OCI-LY3 (cell line): ENCODE results near the gene CHMP6.

ENCODE experiments used
- H2AFZ ChIP-seq: fragments of 200-600, 300-600 bp; shearing (Covaris generic); 2 replicates; pipeline ENCODE4 v1.6.0; 2014; ENCODE audit warnings: antibody characterized with exemption, low read depth, low read length
- H3K27ac ChIP-seq: fragments of 200-600, 300-600 bp; sonication (generic); 2 replicates; pipeline ENCODE4 v1.5.1; 2014; ENCODE audit warnings: mild to moderate bottlenecking, low read length, moderate library complexity, mixed read lengths
- H3K27me3 ChIP-seq: fragments of 200-600, 300-600 bp; sonication (generic); 2 replicates; pipeline ENCODE4 v1.6.1; 2014; ENCODE audit warnings: low read depth, low read length, mixed read lengths
- H3K36me3 ChIP-seq: fragments of 200-600, 300-600 bp; sonication (generic); replicated peaks from 2 replicates; pipeline ENCODE3; 2014; ENCODE audit warnings: low read depth, low read length, mixed read lengths
- H3K4me1 ChIP-seq: fragments of 300-600, 200-600 bp; sonication (generic); 2 replicates; pipeline ENCODE4 v1.6.1; 2014; ENCODE audit warnings: low read length, mixed read lengths
- H3K4me2 ChIP-seq: fragments of 200-600, 300-600 bp; sonication (generic); 2 replicates; pipeline ENCODE4 v1.6.1; 2014; ENCODE audit warnings: low read length, mixed read lengths
- H3K4me3 ChIP-seq: fragments of 300-600, 200-600 bp; sonication (generic); 2 replicates; pipeline ENCODE4 v1.5.1; 2014; ENCODE audit warnings: antibody characterized with exemption, mild to moderate bottlenecking, low read length, moderate library complexity
- H3K79me2 ChIP-seq: fragments of 300-600, 200-600 bp; shearing (Covaris generic); 2 replicates; pipeline ENCODE4 v1.6.1; 2014; ENCODE audit warnings: mild to moderate bottlenecking, low read length, mixed read lengths
- H3K9ac ChIP-seq: fragments of 300-600, 200-600 bp; shearing (Covaris generic); 2 replicates; pipeline ENCODE4 v1.6.0; 2014; ENCODE audit warnings: mild to moderate bottlenecking, low read length, moderate library complexity
- H3K9me3 ChIP-seq: fragments of 200-600, 300-600 bp; shearing (Covaris generic); 2 replicates; pipeline ENCODE4 v1.6.1; 2014; ENCODE audit warnings: low read length, mixed read lengths; ENCODE audit not compliant: insufficient read depth
- H4K20me1 ChIP-seq: fragments of 200-600, 300-600 bp; sonication (generic); 2 replicates; pipeline ENCODE4 v1.6.1; 2016; ENCODE audit warnings: low read length, mixed read lengths; ENCODE audit not compliant: insufficient read depth
- EZH2phosphoT487 ChIP-seq: fragments of 200-600 bp; shearing (Covaris generic); IDR thresholded peaks from 2 replicates; pipeline ENCODE4 v1.6.1; 2018; ENCODE audit warnings: antibody characterized with exemption, mixed run types, low read depth
- TF ChIP-seq, protein P1 (sequence below): fragments of 200-600, 300-600 bp; sonication (generic); IDR thresholded peaks from 2 replicates; pipeline ENCODE4 v1.5.1; 2014; ENCODE audit warnings: antibody characterized with exemption, low read length, low read depth

The CHMP6 gene

DNA sequence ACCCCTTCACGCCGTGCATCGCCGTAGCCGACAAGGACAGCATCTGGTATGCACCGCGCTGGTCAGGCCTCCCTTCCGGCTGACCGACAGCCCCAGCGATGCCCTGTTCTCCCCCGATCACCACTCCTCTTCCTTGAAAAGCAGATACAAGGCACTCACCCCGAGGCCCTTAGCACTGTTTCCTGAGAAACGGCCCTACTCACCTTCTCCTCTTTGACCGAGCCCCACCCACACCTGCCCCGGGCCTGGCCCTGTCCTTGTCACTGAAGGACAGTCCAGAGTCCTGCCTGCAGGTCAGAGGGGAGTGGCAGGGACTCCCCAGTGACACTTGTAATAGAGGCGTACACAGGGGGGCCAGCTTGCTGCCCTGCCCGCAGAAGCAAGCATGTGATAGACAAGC, 45.9 kb upstream of the CHMP6 start:
- no peak overlapping the region for H3K9ac ChIP-seq
- no peaks in the 10 kb centered on the region for H3K4me1 ChIP-seq
- no peaks in the 10 kb centered on the region for H3K27me3 ChIP-seq
- H3K4me3 ChIP-seq: no peak overlapping the region
- no peak for TF ChIP-seq EZH2phosphoT487
- TF ChIP-seq, protein P1, sequence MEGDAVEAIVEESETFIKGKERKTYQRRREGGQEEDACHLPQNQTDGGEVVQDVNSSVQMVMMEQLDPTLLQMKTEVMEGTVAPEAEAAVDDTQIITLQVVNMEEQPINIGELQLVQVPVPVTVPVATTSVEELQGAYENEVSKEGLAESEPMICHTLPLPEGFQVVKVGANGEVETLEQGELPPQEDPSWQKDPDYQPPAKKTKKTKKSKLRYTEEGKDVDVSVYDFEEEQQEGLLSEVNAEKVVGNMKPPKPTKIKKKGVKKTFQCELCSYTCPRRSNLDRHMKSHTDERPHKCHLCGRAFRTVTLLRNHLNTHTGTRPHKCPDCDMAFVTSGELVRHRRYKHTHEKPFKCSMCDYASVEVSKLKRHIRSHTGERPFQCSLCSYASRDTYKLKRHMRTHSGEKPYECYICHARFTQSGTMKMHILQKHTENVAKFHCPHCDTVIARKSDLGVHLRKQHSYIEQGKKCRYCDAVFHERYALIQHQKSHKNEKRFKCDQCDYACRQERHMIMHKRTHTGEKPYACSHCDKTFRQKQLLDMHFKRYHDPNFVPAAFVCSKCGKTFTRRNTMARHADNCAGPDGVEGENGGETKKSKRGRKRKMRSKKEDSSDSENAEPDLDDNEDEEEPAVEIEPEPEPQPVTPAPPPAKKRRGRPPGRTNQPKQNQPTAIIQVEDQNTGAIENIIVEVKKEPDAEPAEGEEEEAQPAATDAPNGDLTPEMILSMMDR: no peak
- H3K79me2 ChIP-seq: no peaks in the 10 kb centered on the region
- no peaks in the 10 kb centered on the region for H3K9me3 ChIP-seq
- peaks cover 11% of the 10 kb centered on the region for H3K36me3 ChIP-seq
- no peak overlapping the region for H3K4me2 ChIP-seq
- H3K27ac ChIP-seq: no peak overlapping the region
- no peaks in the 10 kb centered on the region for H4K20me1 ChIP-seq
- no peak overlapping the region for H2AFZ ChIP-seq

DNA sequence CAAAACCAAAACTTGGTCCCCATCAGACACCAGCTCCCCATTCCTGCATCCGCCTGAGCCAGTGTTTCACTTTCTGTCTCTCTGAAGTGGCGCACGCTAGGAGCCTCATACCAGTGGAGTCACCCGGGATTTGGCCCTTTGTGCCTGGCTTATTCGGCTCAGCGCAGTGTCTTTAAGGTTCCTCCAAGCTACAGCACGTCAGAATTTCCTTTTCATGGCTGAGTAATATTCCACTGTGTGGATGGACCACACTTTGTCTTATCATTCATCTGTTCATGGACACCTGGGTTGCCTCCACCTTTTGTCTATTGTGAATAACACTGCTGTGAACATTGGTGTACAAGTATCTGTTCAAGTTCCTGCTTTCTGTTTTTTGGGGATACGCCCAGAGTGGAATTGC, 45.2 kb upstream of the CHMP6 start:
- no peaks in the 10 kb centered on the region for H4K20me1 ChIP-seq
- H3K9ac ChIP-seq: no peak overlapping the region
- H3K27ac ChIP-seq: no peak overlapping the region
- no peaks in the 10 kb centered on the region for H3K9me3 ChIP-seq
- H3K79me2 ChIP-seq: no peaks in the 10 kb centered on the region
- TF ChIP-seq, protein P1: no peak
- no peak for TF ChIP-seq EZH2phosphoT487
- H2AFZ ChIP-seq: no peak overlapping the region
- H3K4me2 ChIP-seq: no peak overlapping the region
- H3K27me3 ChIP-seq: no peaks in the 10 kb centered on the region
- H3K4me1 ChIP-seq: no peaks in the 10 kb centered on the region
- peaks cover 11% of the 10 kb centered on the region for H3K36me3 ChIP-seq
- no peak overlapping the region for H3K4me3 ChIP-seq

DNA sequence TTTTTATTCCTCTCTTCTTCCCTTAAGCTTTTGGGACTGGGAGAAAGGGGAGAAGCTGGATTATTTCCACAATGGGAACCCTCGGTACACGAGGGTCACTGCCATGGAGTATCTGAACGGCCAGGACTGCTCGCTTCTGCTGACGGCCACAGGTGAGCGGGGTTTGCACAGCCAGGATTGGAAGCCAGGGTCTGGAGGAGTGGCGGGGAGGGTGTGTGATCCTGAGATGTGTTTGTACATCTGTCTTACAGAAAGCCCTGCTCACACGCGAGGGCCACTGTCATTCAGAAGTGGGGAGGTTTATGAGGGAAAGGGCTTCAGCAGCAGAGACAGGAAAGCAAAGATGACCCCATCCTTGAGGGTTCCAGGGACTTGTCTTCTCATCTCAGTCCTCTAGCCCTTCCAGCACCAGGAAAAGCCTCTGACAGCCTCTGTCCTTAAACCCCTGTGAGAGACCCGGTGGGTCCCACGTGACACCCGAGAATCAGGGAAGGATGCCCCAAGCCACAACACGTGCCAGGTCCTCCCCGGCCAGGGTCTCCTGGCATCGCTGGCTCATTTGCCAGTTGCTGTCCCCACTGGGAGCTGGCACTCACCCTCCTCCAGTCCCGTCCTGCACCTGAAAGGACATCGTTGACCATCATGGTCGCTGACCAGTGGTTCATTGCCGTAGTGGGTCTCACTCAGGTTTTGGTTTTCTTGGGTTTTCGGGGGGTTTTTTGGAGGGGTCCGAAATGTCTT, 44.3 kb upstream of the CHMP6 start:
- no peak for TF ChIP-seq EZH2phosphoT487
- TF ChIP-seq, protein P1: no peak
- Histone ChIP-seq H3K4me3 (no peak overlapping the region), H3K79me2 (no peaks in the 10 kb centered on the region), H4K20me1 (no peaks in the 10 kb centered on the region), H3K9me3 (no peaks in the 10 kb centered on the region), H3K27me3 (no peaks in the 10 kb centered on the region), H3K4me1 (no peaks in the 10 kb centered on the region), H3K36me3 (peaks cover 11% of the 10 kb centered on the region), H3K4me2 (no peak overlapping the region), H3K9ac (no peak overlapping the region), H2AFZ (no peak overlapping the region), H3K27ac (no peak overlapping the region)

DNA sequence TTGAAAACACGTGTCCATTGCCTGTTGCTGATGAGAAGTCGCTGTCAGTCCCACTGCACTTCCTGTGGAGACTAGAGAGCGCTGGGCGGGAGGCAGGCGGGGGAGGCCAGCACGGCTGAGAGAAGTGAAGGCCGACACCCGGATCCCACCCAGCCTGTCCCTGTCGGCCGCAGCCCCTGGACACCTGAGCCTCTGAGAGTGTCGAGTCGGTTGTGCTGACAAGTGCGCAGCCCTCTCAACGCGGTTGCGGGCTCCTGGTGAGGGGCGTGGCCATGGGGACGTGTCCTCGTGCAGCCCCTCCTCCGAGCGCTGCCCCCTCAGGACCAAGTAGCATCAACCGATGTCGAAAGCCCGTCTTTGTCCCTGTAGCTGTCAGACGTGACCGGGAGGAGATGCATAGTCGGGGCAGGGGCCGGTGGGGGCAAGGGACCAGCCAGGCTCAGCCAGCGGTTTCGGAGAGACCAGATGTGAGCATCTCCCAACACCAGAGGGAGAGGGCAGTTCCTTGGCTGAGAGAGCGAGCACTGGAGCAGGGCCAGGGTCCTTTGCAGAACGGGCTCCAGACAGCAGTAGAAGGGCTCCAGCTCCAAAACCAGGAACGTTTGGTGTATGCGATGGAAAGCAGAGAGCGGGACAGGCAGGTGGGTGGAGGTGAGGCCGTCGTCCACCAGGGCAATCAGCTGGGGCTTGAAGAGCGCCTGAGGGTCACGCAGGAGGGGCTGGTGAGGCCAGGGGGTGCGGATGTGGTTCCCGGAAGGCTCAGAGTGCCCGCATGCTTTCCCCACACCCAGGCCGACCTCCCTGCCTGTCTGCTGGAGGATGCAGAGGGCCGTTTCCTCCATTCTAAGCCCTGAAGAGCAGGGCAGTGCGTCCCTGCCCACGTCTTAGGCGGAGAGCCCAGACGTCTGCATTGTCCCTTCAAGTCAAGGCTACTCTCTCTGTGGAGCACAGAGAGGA, 43.3 kb upstream of the CHMP6 start:
- Histone ChIP-seq H3K36me3 (peaks cover 11% of the 10 kb centered on the region), H3K4me1 (no peaks in the 10 kb centered on the region), H4K20me1 (no peaks in the 10 kb centered on the region), H3K9me3 (no peaks in the 10 kb centered on the region), H3K4me2 (no peak overlapping the region), H3K9ac (no peak overlapping the region), H3K27me3 (no peaks in the 10 kb centered on the region), H3K27ac (no peak overlapping the region), H2AFZ (no peak overlapping the region), H3K4me3 (no peak overlapping the region), H3K79me2 (no peaks in the 10 kb centered on the region)
- no peak for TF ChIP-seq EZH2phosphoT487
- TF ChIP-seq, protein P1: no peak
